GM12872 (cell line): ENCODE results near the gene MAVS.

Experiments used
- TF ChIP-seq, protein P1 (sequence below): IDR thresholded peaks from 3 replicates; pipeline ENCODE4 v1.5.1; 2011; ENCODE audit warnings: low read depth, mild to moderate bottlenecking, low read length, moderate library complexity; ENCODE audit not compliant: insufficient read depth

The MAVS gene

DNA sequence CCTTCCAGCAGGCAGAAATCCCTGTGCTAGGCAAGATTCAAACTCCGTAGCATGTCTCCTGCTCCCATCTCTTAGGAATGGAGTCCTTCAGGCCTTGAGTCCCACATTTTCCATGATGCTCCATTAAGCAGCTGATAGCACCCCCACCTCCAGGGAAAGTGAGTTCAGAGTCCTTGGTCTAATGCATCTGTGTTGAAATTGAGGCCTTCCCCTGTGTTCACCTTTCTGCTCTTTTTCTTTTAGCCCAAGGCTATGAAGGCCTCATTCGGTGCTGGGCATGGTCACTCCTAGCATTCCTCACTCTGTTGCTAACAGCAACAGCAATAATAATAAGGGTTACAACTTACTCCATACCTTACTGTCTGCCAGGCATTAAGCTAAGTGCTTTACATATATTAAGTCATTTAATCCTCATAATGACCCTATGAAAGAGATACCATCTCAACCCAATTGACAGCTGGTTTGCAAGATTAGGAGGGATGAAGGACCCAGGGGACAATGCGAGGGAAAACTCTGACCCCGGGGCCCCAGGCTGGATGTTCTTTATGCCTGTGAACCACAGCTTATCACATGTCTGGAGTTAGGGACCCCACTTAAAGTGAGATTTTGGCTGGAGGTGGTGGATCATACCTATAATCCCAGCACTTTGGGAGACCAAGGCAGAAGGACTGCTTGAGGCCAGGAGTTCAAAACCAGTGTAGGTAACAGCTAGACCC lies 25.1 kb downstream of the MAVS start:
- TF ChIP-seq, protein P1, sequence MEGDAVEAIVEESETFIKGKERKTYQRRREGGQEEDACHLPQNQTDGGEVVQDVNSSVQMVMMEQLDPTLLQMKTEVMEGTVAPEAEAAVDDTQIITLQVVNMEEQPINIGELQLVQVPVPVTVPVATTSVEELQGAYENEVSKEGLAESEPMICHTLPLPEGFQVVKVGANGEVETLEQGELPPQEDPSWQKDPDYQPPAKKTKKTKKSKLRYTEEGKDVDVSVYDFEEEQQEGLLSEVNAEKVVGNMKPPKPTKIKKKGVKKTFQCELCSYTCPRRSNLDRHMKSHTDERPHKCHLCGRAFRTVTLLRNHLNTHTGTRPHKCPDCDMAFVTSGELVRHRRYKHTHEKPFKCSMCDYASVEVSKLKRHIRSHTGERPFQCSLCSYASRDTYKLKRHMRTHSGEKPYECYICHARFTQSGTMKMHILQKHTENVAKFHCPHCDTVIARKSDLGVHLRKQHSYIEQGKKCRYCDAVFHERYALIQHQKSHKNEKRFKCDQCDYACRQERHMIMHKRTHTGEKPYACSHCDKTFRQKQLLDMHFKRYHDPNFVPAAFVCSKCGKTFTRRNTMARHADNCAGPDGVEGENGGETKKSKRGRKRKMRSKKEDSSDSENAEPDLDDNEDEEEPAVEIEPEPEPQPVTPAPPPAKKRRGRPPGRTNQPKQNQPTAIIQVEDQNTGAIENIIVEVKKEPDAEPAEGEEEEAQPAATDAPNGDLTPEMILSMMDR, result no peak

DNA sequence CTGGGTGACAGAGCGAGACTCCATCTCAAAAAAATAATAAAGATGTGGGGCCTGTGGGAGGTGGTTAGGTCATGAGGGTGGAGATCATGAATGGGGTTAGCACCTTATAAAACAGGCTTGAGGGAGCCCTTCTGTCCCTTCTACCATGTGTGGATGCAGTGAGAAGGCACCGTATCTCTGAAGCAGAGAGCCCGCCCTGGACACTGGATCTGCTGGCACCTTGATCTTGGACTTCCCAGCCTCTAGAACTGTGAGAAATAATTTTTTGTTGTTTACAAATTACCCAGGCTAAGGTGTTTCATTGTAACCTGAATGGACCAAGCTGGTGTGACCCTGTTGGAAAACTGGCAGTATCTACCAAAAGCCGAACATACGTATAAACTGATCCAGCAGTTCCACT lies 26.9 kb downstream of the MAVS start:
- TF ChIP-seq, protein P1, result no peak

DNA sequence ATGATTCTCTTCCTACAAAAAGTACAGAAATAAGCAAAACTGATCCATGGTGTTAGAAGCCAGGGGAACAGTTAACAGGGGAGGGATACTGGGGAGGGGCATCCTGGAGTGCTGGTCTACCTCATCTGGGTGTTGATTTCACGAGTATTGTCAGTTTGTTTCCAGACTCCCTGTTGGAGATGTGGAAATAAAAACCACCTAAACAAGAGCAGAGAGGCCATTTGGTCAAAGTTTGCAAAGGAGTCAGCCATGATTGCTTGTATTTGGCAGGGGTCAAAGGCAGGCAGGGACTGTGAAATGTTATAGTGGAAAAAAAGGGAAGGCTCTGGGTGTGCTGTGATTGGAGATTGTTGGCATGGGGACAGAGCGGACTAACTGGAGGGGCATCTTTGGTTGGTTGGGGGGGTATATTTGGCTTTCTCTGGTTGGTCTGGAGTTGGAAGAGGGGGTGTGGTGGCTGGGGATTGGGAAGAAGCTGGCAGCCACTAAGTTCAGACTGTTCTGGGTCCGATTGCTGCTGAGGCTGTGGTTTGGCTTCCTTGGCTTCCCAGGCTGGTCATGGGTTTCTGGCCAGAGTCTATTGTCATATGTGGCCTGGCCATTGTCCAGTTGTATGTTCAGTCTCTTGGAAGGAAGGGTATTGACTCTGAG lies 27.7 kb downstream of the MAVS start:
- TF ChIP-seq, protein P1, result no peak

DNA sequence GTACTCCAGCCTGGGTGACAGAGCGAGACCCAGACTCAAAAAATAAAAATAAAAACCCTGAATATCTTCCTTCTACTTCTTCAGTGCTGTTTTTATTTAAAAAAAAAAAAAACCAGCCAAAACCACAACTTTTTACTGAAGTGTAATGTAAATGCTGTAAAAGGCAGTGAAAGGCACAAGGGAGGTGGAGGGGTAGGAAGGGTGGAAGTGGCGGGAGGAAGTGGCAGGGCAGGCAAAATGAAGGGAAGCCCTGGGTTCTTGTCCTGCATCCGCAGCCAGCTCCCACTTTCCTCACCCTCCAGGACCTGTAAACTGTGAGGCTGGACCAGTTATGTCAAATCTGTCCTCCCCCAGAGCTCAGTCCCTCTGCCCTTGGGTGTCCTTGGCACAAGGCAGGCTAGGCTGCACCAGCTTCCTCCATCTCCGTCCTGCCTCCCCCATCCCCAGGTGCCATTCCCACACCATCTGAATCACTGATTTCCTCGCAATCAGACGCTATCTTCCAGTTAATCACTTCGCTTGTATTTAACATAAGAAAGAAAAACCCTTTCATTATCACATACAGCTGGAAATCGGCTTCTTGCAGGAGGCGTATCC lies 28.8 kb downstream of the MAVS start:
- TF ChIP-seq, protein P1, result no peak

GRCh38 chr20:3876000-3876399 lies 29.4 kb downstream of the MAVS start:
- TF ChIP-seq, protein P1, result no peak

GRCh38 chr20:3876676-3877075 lies 30.0 kb downstream of the MAVS start:
- TF ChIP-seq, protein P1, result no peak

GRCh38 chr20:3885715-3886114 lies 39.1 kb downstream of the MAVS start:
- TF ChIP-seq, protein P1, result no peak
